Dedifferentiated amniotic fluid mesenchymal stem cell (primary cell): ENCODE results near the gene PRND.
A peak's percentile ranks its signal among the peaks of the same experiment; 100 is the strongest.
"Not testable (repeated sequence)": the region's sequence is repeated elsewhere in the genome, so short reads cannot be mapped to it uniquely, and the experiment has no call there.

Experiments used
- DNase-seq: peaks from one replicate; pipeline ENCODE4 v3.0.0-alpha.2; 2016; ENCODE audit errors: extremely low spot score

PRND gene

GRCh38 chr20:4737857-4738627, 16.3 kb downstream of the PRND start:
- DNase-seq = no peak

- DNase-seq = no peak
Measured at GRCh38 chr20:4740774-4741431, 19.2 kb downstream of the PRND start.

- DNase-seq = no peak
Measured at GRCh38 chr20:4748847-4749246, 27.1 kb downstream of the PRND start.

DNA sequence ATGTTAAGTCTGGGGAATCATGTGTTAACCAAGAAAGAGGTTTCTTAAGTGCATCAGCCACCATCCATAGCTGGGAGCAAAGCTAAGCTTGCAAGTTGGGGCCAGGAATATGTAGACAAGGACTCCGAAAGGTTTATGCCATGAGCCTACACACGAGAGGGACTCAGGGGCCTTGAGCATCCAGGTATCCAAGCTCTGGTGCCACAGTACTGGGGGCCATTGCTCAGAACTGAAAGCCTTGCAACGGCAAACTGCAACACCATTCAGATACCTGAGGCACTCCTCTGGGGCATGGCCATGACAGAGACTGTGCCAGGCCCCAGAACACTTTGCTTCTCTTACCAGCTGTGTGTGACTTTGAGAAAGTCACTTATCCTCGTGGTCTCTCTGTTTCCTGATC, 27.6 kb downstream of the PRND start:
- DNase-seq = no peak

- no peak for DNase-seq
Measured at GRCh38 chr20:4750381-4750780, 28.7 kb downstream of the PRND start.

DNA sequence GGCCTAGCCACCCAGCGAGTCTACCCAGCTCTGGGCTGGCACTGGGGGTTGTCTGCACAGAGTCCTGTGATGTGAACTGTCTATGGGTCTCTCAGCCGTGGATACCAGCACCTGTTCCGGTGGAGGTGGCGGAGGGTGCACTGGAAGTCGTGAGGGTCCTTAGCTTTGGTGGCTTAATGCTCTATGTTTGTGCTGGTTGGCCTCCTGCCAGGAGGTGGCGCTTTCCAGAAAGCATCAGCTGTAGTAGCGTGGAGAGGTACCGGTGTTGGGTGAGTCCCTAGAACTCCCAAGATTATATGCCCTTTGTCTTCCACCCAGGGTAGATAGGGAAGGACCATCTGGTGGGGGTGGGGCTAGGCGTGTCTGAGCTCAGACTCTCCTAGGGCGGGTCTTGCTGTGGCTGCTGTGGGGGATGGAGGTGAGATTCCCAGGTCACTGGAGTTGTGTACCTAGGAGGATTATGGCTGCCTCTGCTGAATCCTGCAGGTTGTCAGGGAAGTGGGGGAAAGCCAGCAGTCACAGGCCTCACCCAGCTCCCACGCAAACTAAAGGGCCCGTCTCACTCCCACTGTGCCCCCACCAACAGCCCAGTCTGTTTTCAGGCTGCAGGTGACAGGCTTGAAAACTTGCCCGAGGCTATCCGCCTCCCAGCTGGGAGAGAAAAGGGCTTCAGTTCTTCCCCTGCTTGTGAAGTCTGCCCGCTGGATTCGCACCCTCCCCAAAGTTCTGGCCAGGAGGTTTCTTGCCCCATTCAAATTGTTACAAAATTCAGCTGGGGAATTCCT, 37.6 kb downstream of the PRND start:
- DNase-seq = not testable (repeated sequence)

DNA sequence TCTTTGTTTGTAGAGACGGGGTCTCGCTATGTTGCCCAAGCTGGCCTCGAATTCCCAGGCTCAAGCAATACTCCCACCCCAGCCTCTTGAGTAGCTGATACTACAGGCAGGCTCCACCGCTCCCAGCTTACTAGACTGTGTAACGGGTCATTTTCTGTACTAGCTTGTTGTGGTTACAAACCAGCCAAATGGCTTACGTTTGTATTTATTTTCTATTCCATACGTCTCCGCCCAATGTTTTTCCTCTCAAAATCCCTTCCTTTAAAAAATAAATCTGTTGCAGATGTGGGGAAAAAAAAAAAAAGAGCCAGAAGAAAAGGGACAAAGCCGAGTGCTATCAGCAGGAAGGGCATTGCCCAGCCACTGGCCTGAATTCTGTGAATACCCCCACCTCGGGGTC, 41.6 kb downstream of the PRND start:
- peak; percentile 16 for DNase-seq

- no peak for DNase-seq
Measured at GRCh38 chr20:4763723-4764510, 42.2 kb downstream of the PRND start.

DNA sequence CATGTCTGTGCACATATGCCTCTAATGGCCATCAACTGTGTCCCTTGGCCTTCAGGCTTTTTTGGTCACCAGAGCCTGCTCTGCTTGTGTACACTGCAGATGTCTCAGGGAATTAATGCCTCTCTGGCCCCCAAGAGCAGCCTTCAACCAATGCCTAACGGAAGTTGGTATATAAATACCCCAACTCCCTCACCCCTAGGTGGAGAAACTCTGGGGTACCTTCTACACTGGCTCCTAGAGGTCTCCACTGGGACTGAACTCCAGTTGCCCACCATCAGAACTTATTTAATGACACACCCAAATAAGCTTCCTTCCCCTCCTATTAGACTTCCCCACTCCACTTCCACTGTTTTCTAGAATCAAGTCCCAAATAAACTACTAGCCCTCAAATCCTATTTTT, 43.1 kb downstream of the PRND start:
- no peak for DNase-seq

- no peak for DNase-seq
Measured at GRCh38 chr20:4765681-4766080, 44.0 kb downstream of the PRND start.

DNA sequence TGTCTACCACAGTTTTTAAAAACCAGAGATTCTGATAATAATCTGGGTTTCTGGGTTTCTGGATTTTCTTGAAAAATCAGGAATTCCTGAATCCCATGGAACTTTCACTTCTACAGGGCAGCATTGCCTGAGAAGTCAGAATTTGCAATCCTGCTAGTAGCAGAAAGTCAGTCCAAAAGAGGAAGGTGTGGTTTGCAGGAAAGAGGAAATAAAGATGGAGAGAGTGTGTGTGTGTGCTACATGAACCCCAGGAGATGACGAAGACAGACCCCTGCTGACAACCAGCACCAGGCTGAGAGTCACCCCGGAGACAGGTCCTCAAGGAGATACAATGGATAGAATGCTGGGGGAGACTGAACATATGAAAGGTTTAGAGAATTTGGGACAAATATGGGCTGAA, 44.9 kb downstream of the PRND start:
- no peak for DNase-seq

GRCh38 chr20:4767084-4767483, 45.4 kb downstream of the PRND start:
- no peak for DNase-seq

DNA sequence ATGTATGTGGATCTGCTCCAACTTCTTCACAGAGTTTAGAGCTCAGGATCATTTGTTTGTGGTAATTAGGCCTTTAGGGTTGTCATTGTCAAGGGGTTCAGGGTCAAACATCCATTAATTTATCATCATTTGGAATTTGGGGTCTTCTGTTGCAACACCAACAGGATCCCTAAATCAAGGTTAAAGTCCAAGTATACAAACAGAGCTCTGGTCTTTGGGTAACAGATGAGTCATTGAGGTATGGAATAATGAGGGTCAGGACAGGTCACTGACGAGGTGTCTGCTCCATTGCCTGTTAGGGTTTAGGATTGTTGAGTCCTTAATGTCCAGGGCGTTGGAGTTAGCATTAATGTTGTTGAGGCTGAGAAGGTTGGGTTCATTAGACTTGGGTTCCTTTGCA, 47.6 kb downstream of the PRND start:
- no peak for DNase-seq

DNA sequence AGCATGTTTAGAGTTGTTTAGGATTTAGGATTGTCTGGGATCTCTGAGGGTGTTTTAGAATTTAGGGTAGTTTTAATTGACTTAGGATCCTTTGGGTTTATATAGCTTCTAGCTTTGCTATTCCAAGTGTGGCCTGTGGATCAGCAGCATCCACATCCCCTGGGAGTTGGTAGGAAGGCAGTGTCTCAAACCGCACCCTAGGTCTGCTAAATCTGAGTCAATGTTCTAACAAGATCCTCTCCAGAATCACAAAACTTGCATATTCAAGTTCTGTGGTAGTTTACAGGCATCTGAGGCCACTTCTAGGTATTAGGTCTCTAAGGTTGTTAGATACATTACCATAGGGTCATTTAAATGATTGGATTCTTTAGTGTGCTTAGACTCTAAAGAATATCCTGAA, 48.3 kb downstream of the PRND start:
- DNase-seq = no peak

- DNase-seq = no peak
Measured at GRCh38 chr20:4771004-4771403, 49.3 kb downstream of the PRND start.

DNA sequence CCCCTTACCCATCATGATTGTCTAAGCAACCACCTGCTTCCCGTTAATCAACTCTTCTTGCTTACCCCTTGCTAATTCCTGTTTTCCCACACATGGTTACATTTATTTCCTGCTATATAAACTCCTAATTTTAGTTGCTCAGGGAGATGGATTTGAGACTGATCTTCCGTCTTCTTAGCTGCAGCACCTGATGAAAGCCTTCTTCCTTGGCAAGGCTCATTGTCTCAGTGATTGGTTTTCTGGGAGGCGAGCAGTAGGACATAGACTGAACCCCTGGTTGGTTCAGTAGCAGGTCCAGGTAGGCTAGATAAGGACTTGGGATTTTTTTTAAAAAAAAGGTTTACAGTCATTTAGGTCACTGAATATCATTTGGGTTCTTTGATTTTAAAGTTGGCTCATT, 50.4 kb downstream of the PRND start:
- no peak for DNase-seq

DNA sequence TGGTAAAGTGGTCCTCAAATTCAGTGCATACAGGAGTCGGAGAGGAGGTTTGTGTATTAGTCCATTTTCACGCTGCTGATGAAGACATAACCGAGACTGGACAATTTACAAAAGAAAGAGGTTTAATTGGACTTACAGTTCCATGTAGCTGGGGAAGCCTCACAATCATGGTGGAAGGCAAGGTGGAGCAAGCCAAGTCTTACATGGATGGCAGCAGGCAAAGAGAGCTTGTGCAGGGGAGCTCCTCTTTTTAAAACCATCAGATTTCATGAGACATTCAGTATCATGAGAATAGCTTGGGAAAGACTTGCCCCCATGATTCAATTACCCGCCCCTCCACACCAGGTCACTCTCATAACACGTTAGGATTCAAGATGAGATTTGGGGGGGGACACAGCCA, 51.3 kb downstream of the PRND start:
- not testable (repeated sequence) for DNase-seq

- DNase-seq = no peak
Measured at GRCh38 chr20:4773736-4774135, 52.0 kb downstream of the PRND start.

DNA sequence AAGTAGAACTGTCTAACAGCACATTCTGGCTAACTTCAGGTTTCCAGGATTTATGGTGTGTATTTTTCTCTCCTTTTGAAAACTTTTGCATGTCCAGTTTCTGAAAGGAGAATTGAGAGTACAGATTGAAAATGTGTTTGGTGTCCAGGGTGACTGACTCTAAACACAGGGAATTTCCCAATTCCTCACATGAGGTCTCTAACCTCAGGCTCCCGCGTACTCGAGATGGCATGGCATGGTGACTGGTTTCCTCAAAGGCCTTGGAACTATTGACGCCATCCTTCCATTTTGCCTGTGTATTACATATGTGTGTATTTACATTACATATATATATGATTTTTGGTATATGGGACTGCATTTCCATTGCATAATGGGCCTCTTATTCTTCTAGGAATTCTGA, 52.5 kb downstream of the PRND start:
- no peak for DNase-seq

- DNase-seq = no peak
Measured at GRCh38 chr20:4775322-4776078, 53.8 kb downstream of the PRND start.

GRCh38 chr20:4776079-4776630, 54.4 kb downstream of the PRND start:
- no peak for DNase-seq
